HEK293 (cell line): Measurements from ENCODE around the gene RGS7BP.

Source experiments
- CTCF ChIP-seq: fragments of 450-650 bp; formaldehyde crosslinking; IDR thresholded peaks from 2 replicates; pipeline ENCODE4 v1.5.1; 2016; ENCODE audit warnings: missing biosample characterization, missing genetic modification characterization
- TCF7L2 ChIP-seq: IDR thresholded peaks from 2 replicates; pipeline ENCODE4 v1.6.1; 2011; ENCODE audit warnings: low read depth, mild to moderate bottlenecking, inconsistent platforms, low read length, moderate library complexity, borderline replicate concordance
- ZNF362 ChIP-seq: fragments of 450-650 bp; formaldehyde crosslinking; IDR thresholded peaks from 2 replicates; pipeline ENCODE4 v1.5.1; 2016; ENCODE audit warnings: missing biosample characterization, missing genetic modification characterization

- TF ChIP-seq CTCF (tag by site-specific recombination) (no peak), ZNF362 (tag by site-specific recombination) (no peak), TCF7L2 (no peak)
These were observed 18.5 kb upstream of the RGS7BP start for GRCh38 chr5:64487283-64487682.
